B cell (primary cell): ENCODE measurements around the gene NDST4. TPM values are rescaled to one million over a fixed set of nuclear protein-coding genes. Genes with fewer than 3 reads are reported as not detected.

Source experiments
- ATAC-seq: fragments of 200-7000 bp; cut with Tn5 transposase; one replicate; pipeline ENCODE4 v1.10.0; 2021; ENCODE audit warnings: low read depth, mild to moderate bottlenecking, moderate number of reproducible peaks, moderate library complexity
- CTCF ChIA-PET: fragments of 350-600 bp; sonication (Branson Sonifier 250); formaldehyde crosslinking; loops from one replicate; lab custom pipeline; 2021; ENCODE audit warnings: antibody characterized with exemption, inconsistent platforms; lab: Charles Lee
- POLR2A ChIA-PET: fragments of 350-600 bp; sonication (Branson Sonifier 250); formaldehyde crosslinking; loops from one replicate; lab custom pipeline; 2021; ENCODE audit warnings: antibody characterized with exemption; lab: Charles Lee
- DNase-seq: peaks from one replicate; pipeline ENCODE4 v3.0.0; 2013
- H2AFZ ChIP-seq: 2 replicates; pipeline ENCODE4 v1.6.1; 2012; ENCODE audit warnings: mild to moderate bottlenecking, low read depth, low read length; ENCODE audit not compliant: insufficient read depth, poor library complexity, severe bottlenecking
- H3K27ac ChIP-seq, 2 donors: 1 replicate in 1 of 2; 2 replicates in 1 of 2; pipeline ENCODE4 v1.5.1; 2012 to 2013; ENCODE audit warnings: low read length in 2 of 2, mild to moderate bottlenecking in 2 of 2, moderate library complexity in 1 of 2
- H3K27me3 ChIP-seq, 4 experiments: fragments of 200-600 bp in 1 of 4; sonication (generic) in 1 of 4; replicated peaks in 1 of 4; 1 replicate in 2 of 4; 2 replicates in 2 of 4; pipeline versions ENCODE4 v1.6.1 to v1.7.0; 2013 to 2016; ENCODE audit warnings: low read length in 3 of 4, mild to moderate bottlenecking in 2 of 4, mixed read lengths in 1 of 4, moderate library complexity in 1 of 4; ENCODE audit not compliant: insufficient read depth in 4 of 4, control insufficient read depth in 3 of 4; ENCODE audit errors: control extremely low read depth in 1 of 4
- H3K36me3 ChIP-seq, 2 experiments: replicated peaks in 1 of 2; 1 replicate in 1 of 2; 2 replicates in 1 of 2; pipeline versions ENCODE4 v1.6.1 to v1.7.1; 2013; ENCODE audit warnings: low read length in 1 of 2; ENCODE audit not compliant: insufficient read depth in 2 of 2, control insufficient read depth in 1 of 2; ENCODE audit errors: control extremely low read depth in 1 of 2, extremely low read depth in 1 of 2
- H3K4me1 ChIP-seq, 2 donors: fragments of 200-600 bp in 1 of 2; sonication (generic) in 1 of 2; 1 replicate in 1 of 2; 2 replicates in 1 of 2; pipeline versions ENCODE4 v1.5.1 to v1.6.1; 2013 to 2017; ENCODE audit warnings: low read length in 2 of 2; ENCODE audit not compliant: control insufficient read depth in 2 of 2, insufficient read depth in 2 of 2
- H3K4me2 ChIP-seq: replicated peaks from 2 replicates; pipeline ENCODE3; 2012; ENCODE audit warnings: mild to moderate bottlenecking, low read depth, low read length; ENCODE audit not compliant: poor library complexity, severe bottlenecking
- H3K4me3 ChIP-seq, 5 experiments: fragments of 200-600 bp in 1 of 5; sonication (generic) in 1 of 5; 1 replicate in 3 of 5; 2 replicates in 2 of 5; pipeline versions ENCODE4 v1.5.1 to v1.7.0; 2011 to 2016; ENCODE audit warnings: low read length in 4 of 5, mild to moderate bottlenecking in 4 of 5, low read depth in 2 of 5, control low read depth in 1 of 5, moderate library complexity in 1 of 5; ENCODE audit not compliant: insufficient read depth in 1 of 5; ENCODE audit errors: control extremely low read depth in 1 of 5, extremely low read depth in 1 of 5
- H3K79me2 ChIP-seq: fragments of 200-600 bp; sonication (generic); one replicate; pipeline ENCODE4 v1.6.0; 2016; ENCODE audit warnings: low read length; ENCODE audit not compliant: control insufficient read depth, insufficient read depth
- H3K9ac ChIP-seq: fragments of 200-600 bp; sonication (generic); 2 replicates; pipeline ENCODE4 v1.6.1; 2017; ENCODE audit warnings: mild to moderate bottlenecking, low read length, moderate library complexity
- H3K9me3 ChIP-seq, 3 donors: one replicate each; pipeline versions ENCODE4 v1.6.1 to v1.7.1; 2013; ENCODE audit warnings: low read length in 2 of 3; ENCODE audit not compliant: control insufficient read depth in 2 of 3, insufficient read depth in 1 of 3; ENCODE audit errors: control extremely low read depth in 1 of 3
- H4K20me1 ChIP-seq: 2 replicates; pipeline ENCODE4 v1.6.0; 2012; ENCODE audit warnings: mild to moderate bottlenecking, low read length; ENCODE audit not compliant: insufficient read depth, control insufficient read depth, poor library complexity, severe bottlenecking
- H3K27ac Mint-ChIP-seq: one replicate; pipeline ENCODE4 v1.8.0; 2021; ENCODE audit warnings: mixed read lengths
- H3K27me3 Mint-ChIP-seq: one replicate; pipeline ENCODE4 v1.8.0; 2021; ENCODE audit warnings: mixed read lengths
- H3K4me1 Mint-ChIP-seq: one replicate; pipeline ENCODE4 v1.8.0; 2021; ENCODE audit warnings: mixed read lengths
- H3K4me3 Mint-ChIP-seq: one replicate; pipeline ENCODE4 v1.8.0; 2021; ENCODE audit warnings: mixed read lengths
- H3K9me3 Mint-ChIP-seq: one replicate; pipeline ENCODE4 v1.8.0; 2022; ENCODE audit warnings: mixed read lengths; ENCODE audit not compliant: insufficient read depth
- EZH2 ChIP-seq: IDR thresholded peaks from 2 replicates; pipeline ENCODE4 v1.6.1; 2012; ENCODE audit warnings: borderline replicate concordance, low read depth, mild to moderate bottlenecking, moderate library complexity, low read length; ENCODE audit not compliant: insufficient read depth, poor library complexity, severe bottlenecking
- WGBS: methylation state at CpG from one replicate; pipeline ENCODE4 v1.1.5; 2013; ENCODE audit warnings: missing lambda C conversion rate; ENCODE audit not compliant: insufficient coverage; 5-methylcytosine and 5-hydroxymethylcytosine counted together
- intact Hi-C: fragments of 100-400 bp; cut with micrococcal nuclease; formaldehyde crosslinking; loops from one replicate; pipeline ENCODE4 v1.10.0; 2022
- polyA plus RNA-seq: library from polyadenylated mRNA; depleted of rRNA; stranded (reverse); fragments of >200 nt; gene quantifications from 2 replicates; pipeline ENCODE4 v1.2.3, GENCODE V29; 2012
- total RNA-seq, 2 donors: library from RNA; stranded (reverse); fragments of 120-200 nt in 1 of 2; gene quantifications; 1 replicate in 1 of 2; 2 replicates in 1 of 2; pipeline versions ENCODE4 v1.2.3 to v1.2.4, GENCODE V29; 2013 to 2022
- TF ChIP-seq, protein P1 (sequence below): fragments of 200-600 bp; IDR thresholded peaks from one replicate; pipeline ENCODE4 v1.8.0; 2022; ENCODE audit warnings: antibody characterized with exemption, mild to moderate bottlenecking

The NDST4 gene
- total and polyA plus RNA-seq, 2 donors (not counting 1 experiment from before 2014, with no cell fraction given) = not detected

DNA sequence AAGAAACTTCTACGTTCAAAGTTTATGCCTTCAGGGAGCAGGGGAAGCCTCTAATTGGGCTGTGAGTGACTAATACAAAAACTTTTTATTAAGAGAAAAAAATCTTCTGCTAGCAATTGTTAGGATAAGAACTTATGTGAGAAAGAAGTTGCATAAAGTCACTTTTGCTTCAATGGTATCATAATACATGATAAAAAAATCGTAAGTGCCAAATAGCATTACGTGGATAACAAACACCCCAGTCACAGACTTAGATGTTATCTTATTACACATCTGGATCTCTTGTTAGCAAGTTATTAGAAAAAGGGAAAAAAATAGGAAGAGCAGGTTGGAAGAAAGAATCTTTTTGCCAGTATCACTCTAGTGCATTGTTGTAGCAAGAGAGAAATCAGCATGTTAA, 4.2 kb upstream of the NDST4 start:
- Histone ChIP-seq H4K20me1 (no peaks in the 10 kb centered on the region), H3K27me3 (no peaks in the 10 kb centered on the region), H3K27ac (no peak overlapping the region), H3K4me1 (no peaks in the 10 kb centered on the region), H3K9me3 (no peaks in the 10 kb centered on the region), H3K9ac (no peak overlapping the region), H3K4me2 (no peak overlapping the region), H3K36me3 (no peaks in the 10 kb centered on the region), H2AFZ (no peak overlapping the region), H3K79me2 (no peaks in the 10 kb centered on the region), H3K4me3 (no peak overlapping the region)
- CTCF ChIA-PET = no interaction called here
- Mint-ChIP-seq H3K27me3 (no peaks in the 10 kb centered on the region), H3K27ac (no peak overlapping the region), H3K4me1 (no peaks in the 10 kb centered on the region), H3K9me3 (no peaks in the 10 kb centered on the region), H3K4me3 (no peak overlapping the region)
- DNase-seq (no peak), ATAC-seq (no peak)
- intact Hi-C loops = no loop called here
- TF ChIP-seq, protein P1, sequence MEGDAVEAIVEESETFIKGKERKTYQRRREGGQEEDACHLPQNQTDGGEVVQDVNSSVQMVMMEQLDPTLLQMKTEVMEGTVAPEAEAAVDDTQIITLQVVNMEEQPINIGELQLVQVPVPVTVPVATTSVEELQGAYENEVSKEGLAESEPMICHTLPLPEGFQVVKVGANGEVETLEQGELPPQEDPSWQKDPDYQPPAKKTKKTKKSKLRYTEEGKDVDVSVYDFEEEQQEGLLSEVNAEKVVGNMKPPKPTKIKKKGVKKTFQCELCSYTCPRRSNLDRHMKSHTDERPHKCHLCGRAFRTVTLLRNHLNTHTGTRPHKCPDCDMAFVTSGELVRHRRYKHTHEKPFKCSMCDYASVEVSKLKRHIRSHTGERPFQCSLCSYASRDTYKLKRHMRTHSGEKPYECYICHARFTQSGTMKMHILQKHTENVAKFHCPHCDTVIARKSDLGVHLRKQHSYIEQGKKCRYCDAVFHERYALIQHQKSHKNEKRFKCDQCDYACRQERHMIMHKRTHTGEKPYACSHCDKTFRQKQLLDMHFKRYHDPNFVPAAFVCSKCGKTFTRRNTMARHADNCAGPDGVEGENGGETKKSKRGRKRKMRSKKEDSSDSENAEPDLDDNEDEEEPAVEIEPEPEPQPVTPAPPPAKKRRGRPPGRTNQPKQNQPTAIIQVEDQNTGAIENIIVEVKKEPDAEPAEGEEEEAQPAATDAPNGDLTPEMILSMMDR = no peak
- no peak for TF ChIP-seq EZH2
- no CpG with 5 or more reads among the region's 3 CpGs for WGBS
- POLR2A ChIA-PET = no interaction called here

DNA sequence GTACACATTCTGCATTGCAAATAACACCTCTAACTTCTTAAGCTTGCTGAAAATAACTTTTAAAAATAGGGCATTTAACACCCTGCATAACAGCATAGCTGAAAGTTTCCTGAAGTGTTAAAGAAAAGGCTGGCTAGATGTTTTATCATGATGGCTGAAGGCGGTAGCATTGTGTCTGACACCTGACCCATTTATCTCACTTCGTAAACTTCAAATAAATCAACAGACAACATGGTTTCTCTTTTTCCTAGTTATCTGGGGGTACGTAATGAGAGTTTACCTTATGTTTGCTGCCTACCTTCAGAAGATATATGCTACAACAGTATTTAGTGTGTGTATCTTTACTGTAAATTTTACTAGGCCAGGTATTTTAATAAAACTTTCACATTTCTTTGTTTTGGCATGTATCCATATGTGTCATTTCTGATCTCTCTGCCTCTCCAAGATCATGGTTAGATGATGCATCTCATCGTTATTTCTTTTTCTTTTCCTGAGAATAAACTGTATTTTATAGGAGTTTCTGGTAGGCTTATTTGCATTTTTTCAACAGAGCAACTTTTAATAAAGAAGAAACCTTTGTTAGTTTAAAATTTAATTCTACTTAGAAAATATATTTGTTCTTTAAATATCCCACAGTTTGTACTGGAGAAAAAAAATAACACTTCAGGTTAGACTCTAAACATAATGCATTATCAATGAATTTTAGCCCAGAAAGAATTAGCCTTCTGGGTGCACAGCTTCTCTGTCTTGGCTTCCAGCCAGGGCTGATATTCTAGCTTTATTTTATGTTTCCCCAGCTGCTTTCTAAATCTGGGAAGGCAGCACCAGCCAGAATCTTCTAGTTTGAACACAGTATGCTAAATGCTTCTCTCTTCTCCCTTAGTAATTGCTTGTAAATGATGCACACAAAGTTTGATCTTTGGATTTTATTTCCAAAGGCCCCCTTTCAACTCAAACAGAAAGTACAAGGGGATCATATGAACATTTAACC, 2.9 kb downstream of the NDST4 start:
- TF ChIP-seq, protein P1 = no peak
- TF ChIP-seq EZH2 = no peak
- no CpG with 5 or more reads among the region's 4 CpGs for WGBS
- H3K4me1 Mint-ChIP-seq = no peaks in the 10 kb centered on the region
- H3K36me3 ChIP-seq = no peaks in the 10 kb centered on the region
- H4K20me1 ChIP-seq = no peaks in the 10 kb centered on the region
- no peaks in the 10 kb centered on the region for H3K27me3 Mint-ChIP-seq
- CTCF ChIA-PET = no interaction called here
- POLR2A ChIA-PET = no interaction called here
- no peak overlapping the region for H2AFZ ChIP-seq
- H3K9me3 ChIP-seq = no peaks in the 10 kb centered on the region
- ATAC-seq (no peak), DNase-seq (no peak)
- no peak overlapping the region for H3K27ac Mint-ChIP-seq
- no peaks in the 10 kb centered on the region for H3K27me3 ChIP-seq
- H3K9ac ChIP-seq = no peak overlapping the region
- no peaks in the 10 kb centered on the region for H3K79me2 ChIP-seq
- H3K4me3 Mint-ChIP-seq = no peak overlapping the region
- H3K27ac ChIP-seq = no peak overlapping the region
- no peaks in the 10 kb centered on the region for H3K9me3 Mint-ChIP-seq
- intact Hi-C loops = no loop called here
- H3K4me2 ChIP-seq = no peak overlapping the region
- no peak overlapping the region for H3K4me3 ChIP-seq
- no peaks in the 10 kb centered on the region for H3K4me1 ChIP-seq
